ENCODE measurements around the gene CELF5.
"Not testable (repeated sequence)": the region's sequence is repeated elsewhere in the genome, so short reads cannot be mapped to it uniquely, and the experiment has no call there.

The CELF5 gene

GRCh38 chr19:3322199-3322978 is 97.9 kb downstream of the CELF5 start:
- DNase-seq (ENCODE audit: low read depth), result no peak

GRCh38 chr19:3323026-3323425 is 98.6 kb downstream of the CELF5 start:
- no peak for DNase-seq (ENCODE audit: low read depth)

GRCh38 chr19:3323658-3324057 is 99.2 kb downstream of the CELF5 start:
- DNase-seq (ENCODE audit: low read depth), result no peak

GRCh38 chr19:3324405-3324856 is 100.0 kb downstream of the CELF5 start:
- DNase-seq (ENCODE audit: low read depth), result peak; percentile 75

- DNase-seq (ENCODE audit: low read depth), result no peak
Measured at GRCh38 chr19:3325451-3325850, 101.0 kb downstream of the CELF5 start.

GRCh38 chr19:3328743-3329142 is 104.3 kb downstream of the CELF5 start:
- no peak for DNase-seq (ENCODE audit: low read depth)

GRCh38 chr19:3330047-3330446 is 105.6 kb downstream of the CELF5 start:
- no peak for DNase-seq (ENCODE audit: low read depth)

GRCh38 chr19:3332232-3332631 is 107.8 kb downstream of the CELF5 start:
- DNase-seq (ENCODE audit: low read depth), result not testable (repeated sequence)

- no peak for DNase-seq (ENCODE audit: low read depth)
Measured at GRCh38 chr19:3333020-3333583, 108.6 kb downstream of the CELF5 start.

- no peak for DNase-seq (ENCODE audit: low read depth)
Measured at GRCh38 chr19:3333662-3334061, 109.2 kb downstream of the CELF5 start.

- not testable (repeated sequence) for DNase-seq (ENCODE audit: low read depth)
Measured at GRCh38 chr19:3334749-3335430, 110.4 kb downstream of the CELF5 start.

GRCh38 chr19:3335431-3336350 is 111.2 kb downstream of the CELF5 start:
- DNase-seq (ENCODE audit: low read depth), result no peak

- DNase-seq (ENCODE audit: low read depth), result no peak
Measured at GRCh38 chr19:3336351-3336679, 111.9 kb downstream of the CELF5 start.

GRCh38 chr19:3336680-3337523 is 112.4 kb downstream of the CELF5 start:
- DNase-seq (ENCODE audit: low read depth), result no peak

- DNase-seq (ENCODE audit: low read depth), result no peak
Measured at GRCh38 chr19:3338541-3339181, 114.2 kb downstream of the CELF5 start.

GRCh38 chr19:3340340-3340739 is 115.9 kb downstream of the CELF5 start:
- DNase-seq (ENCODE audit: low read depth), result no peak

- DNase-seq (ENCODE audit: low read depth), result no peak
Measured at GRCh38 chr19:3342246-3342645, 117.8 kb downstream of the CELF5 start.

- not testable (repeated sequence) for DNase-seq (ENCODE audit: low read depth)
Measured at GRCh38 chr19:3342962-3343361, 118.5 kb downstream of the CELF5 start.

- no peak for DNase-seq (ENCODE audit: low read depth)
Measured at GRCh38 chr19:3343619-3344502, 119.4 kb downstream of the CELF5 start.
